Prostate gland (tissue), 2 donors: ENCODE results near the gene ATP13A2. TPM values are rescaled to one million over a fixed set of nuclear protein-coding genes. Genes with fewer than 3 reads are reported as not detected.

Experiments
- DNase-seq: peaks from one replicate; pipeline ENCODE4 v3.0.0-alpha.2; 2019; ENCODE audit warnings: low spot score
- H3K27ac ChIP-seq, 2 donors: fragments of 200-600 bp; sonication (generic); 2 replicates each; pipeline ENCODE4 v1.5.1; 2017 to 2019
- H3K27me3 ChIP-seq: fragments of 200-600 bp; sonication (generic); replicated peaks from 2 replicates; pipeline ENCODE4 v1.5.1; 2019; ENCODE audit not compliant: insufficient read depth
- H3K36me3 ChIP-seq, 2 donors: fragments of 200-600 bp; sonication (generic); 1 replicate in 1 of 2; 2 replicates in 1 of 2; pipeline versions ENCODE4 v1.5.1 to v1.8.1; 2017 to 2019
- H3K4me1 ChIP-seq: fragments of 200-600 bp; sonication (generic); replicated peaks from 2 replicates; pipeline ENCODE4 v1.5.1; 2019
- H3K4me3 ChIP-seq, 2 donors: fragments of 200-600 bp; sonication (generic); 2 replicates each; pipeline ENCODE4 v1.5.1; 2017 to 2019
- H3K9me3 ChIP-seq: fragments of 200-600 bp; sonication (generic); 2 replicates; pipeline ENCODE4 v1.5.1; 2017
- CTCF ChIP-seq, 4 experiments: fragments of 200-600 bp in 2 of 4; fragments of 450-650 bp in 2 of 4; sonication (generic) in 2 of 4; IDR thresholded peaks; 1 replicate in 3 of 4; 2 replicates in 1 of 4; pipeline ENCODE4 v1.5.1; 2016 to 2019; ENCODE audit warnings: antibody characterized with exemption in 4 of 4, mild to moderate bottlenecking in 2 of 4, moderate library complexity in 2 of 4
- POLR2A ChIP-seq: fragments of 450-650 bp; IDR thresholded peaks from one replicate; pipeline ENCODE4 v1.6.1; 2016; ENCODE audit warnings: antibody characterized with exemption, mild to moderate bottlenecking
- POLR2AphosphoS5 ChIP-seq: sonication (generic); formaldehyde crosslinking; IDR thresholded peaks from one replicate; pipeline ENCODE4 v1.6.1; 2017; ENCODE audit warnings: antibody characterized with exemption
- WGBS: methylation state at CpG from one replicate; pipeline ENCODE4 v1.1.5; 2018; 5-methylcytosine and 5-hydroxymethylcytosine counted together
- intact Hi-C: fragments of 100-400 bp; cut with DNase I; formaldehyde crosslinking; loops from one replicate; pipeline ENCODE4 v1.14.2; 2022
- total RNA-seq, 2 donors: library from RNA; depleted of rRNA; stranded (reverse); fragments of >200 nt; gene quantifications; one replicate each; pipeline ENCODE4 v1.1.0, GENCODE V29; 2016

ATP13A2 gene
- 10 to 100 TPM; 45.4 to 47.9 TPM for total RNA-seq

GRCh38 chr1:17011439-17012307 lies at the start of gene ATP13A2:
Gene ATP13A2 (minus strand): TSS chr1:17011928. CDS start chr1:17011738, 190 bp downstream.
- Histone ChIP-seq H3K27ac (peak within 1 kb of the TSS; percentile 45 to 70), H3K36me3 (no peaks in the 10 kb centered on the region), H3K9me3 (no peaks in the 10 kb centered on the region), H3K4me3 (peak within 1 kb of the TSS; percentile 79 to 92), H3K27me3 (no peaks in the 10 kb centered on the region), H3K4me1 (peaks cover 4% of the 10 kb centered on the region)
- intact Hi-C loops = no loop called here
- 1% methylated on average over 56 of the region's 94 CpGs for WGBS
- TF ChIP-seq POLR2AphosphoS5 = peak; percentile 66
- TF ChIP-seq POLR2A = peak; percentile 41
- TF ChIP-seq CTCF (IDR thresholded peaks at IDR 0.05) = no peak
- DNase-seq = peak; percentile 74

- 89% methylated on average over 3 of the region's 3 CpGs for WGBS
- no peak overlapping the region for H3K27ac ChIP-seq
- no peak overlapping the region for H3K4me3 ChIP-seq
- intact Hi-C loops = no loop called here
- DNase-seq = no peak
- no peaks in the 10 kb centered on the region for H3K27me3 ChIP-seq
- H3K9me3 ChIP-seq = no peaks in the 10 kb centered on the region
- H3K4me1 ChIP-seq = no peaks in the 10 kb centered on the region
- H3K36me3 ChIP-seq = no peaks in the 10 kb centered on the region
- no peak for TF ChIP-seq CTCF (IDR thresholded peaks at IDR 0.05)
- no peak for TF ChIP-seq POLR2A
- TF ChIP-seq POLR2AphosphoS5 = no peak
These were observed 49.8 kb upstream of the ATP13A2 start for GRCh38 chr1:17061486-17061885.

- H3K4me3 ChIP-seq = no peak overlapping the region
- no peaks in the 10 kb centered on the region for H3K36me3 ChIP-seq
- intact Hi-C loops = no loop called here
- H3K4me1 ChIP-seq = no peaks in the 10 kb centered on the region
- H3K27ac ChIP-seq = no peak overlapping the region
- no peaks in the 10 kb centered on the region for H3K9me3 ChIP-seq
- WGBS = 56% methylated on average over 11 of the region's 11 CpGs
- no peak for DNase-seq
- no peak for TF ChIP-seq POLR2A
- TF ChIP-seq POLR2AphosphoS5 = no peak
- no peak for TF ChIP-seq CTCF (IDR thresholded peaks at IDR 0.05)
- H3K27me3 ChIP-seq = no peaks in the 10 kb centered on the region
These were observed 48.6 kb upstream of the ATP13A2 start for GRCh38 chr1:17060306-17060749.

GRCh38 chr1:17059391-17060305 lies 47.9 kb upstream of the ATP13A2 start:
- no peaks in the 10 kb centered on the region for H3K4me1 ChIP-seq
- intact Hi-C loops = no loop called here
- WGBS = 42% methylated on average over 12 of the region's 12 CpGs
- no peak overlapping the region for H3K4me3 ChIP-seq
- no peaks in the 10 kb centered on the region for H3K27me3 ChIP-seq
- H3K9me3 ChIP-seq = no peaks in the 10 kb centered on the region
- H3K27ac ChIP-seq = no peak overlapping the region
- no peaks in the 10 kb centered on the region for H3K36me3 ChIP-seq
- peak; percentile 66 for DNase-seq
- peak in 3 of 4 experiments; percentile 38 to 77 (median 69) for TF ChIP-seq CTCF (IDR thresholded peaks at IDR 0.05)
- TF ChIP-seq POLR2AphosphoS5 = no peak
- TF ChIP-seq POLR2A = no peak
